Measurements from ENCODE around the gene TRPC3. TPM values are rescaled to one million over a fixed set of nuclear protein-coding genes. Genes with fewer than 3 reads are reported as not detected.

The TRPC3 gene
- total RNA-seq, 1 donor: under 0.01 TPM

DNA sequence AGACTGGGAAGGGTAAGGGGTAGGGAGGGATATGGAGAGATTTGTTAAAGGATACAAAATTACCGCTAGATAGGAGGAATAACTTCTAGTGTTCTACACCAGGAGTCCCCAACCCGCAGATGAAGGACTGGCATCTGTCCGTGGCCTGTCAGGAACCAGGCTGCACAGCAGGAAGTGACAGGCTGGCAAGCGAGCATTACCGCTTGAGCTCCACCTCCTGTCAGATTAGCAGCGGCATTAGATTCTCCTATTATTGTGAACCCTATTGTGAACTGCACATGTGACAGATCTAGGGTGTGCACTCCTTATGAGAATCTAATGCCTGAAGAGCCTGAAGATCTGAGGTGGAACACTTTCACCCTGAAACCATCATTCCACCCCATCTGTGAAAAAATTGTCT lies 53.7 kb downstream of the TRPC3 start:
- DNase-seq (ENCODE audit: insufficient read length, low spot score, missing footprints): no peak
- Histone ChIP-seq H3K36me3 (ENCODE audit: insufficient read depth, low read length) (no peaks in the 10 kb centered on the region), H3K4me1 (ENCODE audit: insufficient read depth, low read length) (no peaks in the 10 kb centered on the region), H3K9me3 (ENCODE audit: low read depth, low read length) (no peaks in the 10 kb centered on the region), H3K4me3 (ENCODE audit: insufficient read depth, low read length) (no peak overlapping the region), H3K27ac (ENCODE audit: low read depth, low read length) (no peak overlapping the region), H3K4me2 (ENCODE audit: insufficient read depth, low read length) (no peak overlapping the region), H3K79me2 (ENCODE audit: insufficient read depth, low read length) (no peaks in the 10 kb centered on the region), H3K27me3 (ENCODE audit: insufficient read depth, low read length) (no peaks in the 10 kb centered on the region), H2AFZ (ENCODE audit: low read length) (no peak overlapping the region), H4K20me1 (ENCODE audit: insufficient read depth, low read length) (no peaks in the 10 kb centered on the region)
- TF ChIP-seq, protein P1, sequence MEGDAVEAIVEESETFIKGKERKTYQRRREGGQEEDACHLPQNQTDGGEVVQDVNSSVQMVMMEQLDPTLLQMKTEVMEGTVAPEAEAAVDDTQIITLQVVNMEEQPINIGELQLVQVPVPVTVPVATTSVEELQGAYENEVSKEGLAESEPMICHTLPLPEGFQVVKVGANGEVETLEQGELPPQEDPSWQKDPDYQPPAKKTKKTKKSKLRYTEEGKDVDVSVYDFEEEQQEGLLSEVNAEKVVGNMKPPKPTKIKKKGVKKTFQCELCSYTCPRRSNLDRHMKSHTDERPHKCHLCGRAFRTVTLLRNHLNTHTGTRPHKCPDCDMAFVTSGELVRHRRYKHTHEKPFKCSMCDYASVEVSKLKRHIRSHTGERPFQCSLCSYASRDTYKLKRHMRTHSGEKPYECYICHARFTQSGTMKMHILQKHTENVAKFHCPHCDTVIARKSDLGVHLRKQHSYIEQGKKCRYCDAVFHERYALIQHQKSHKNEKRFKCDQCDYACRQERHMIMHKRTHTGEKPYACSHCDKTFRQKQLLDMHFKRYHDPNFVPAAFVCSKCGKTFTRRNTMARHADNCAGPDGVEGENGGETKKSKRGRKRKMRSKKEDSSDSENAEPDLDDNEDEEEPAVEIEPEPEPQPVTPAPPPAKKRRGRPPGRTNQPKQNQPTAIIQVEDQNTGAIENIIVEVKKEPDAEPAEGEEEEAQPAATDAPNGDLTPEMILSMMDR (IDR thresholded peaks at IDR 0.05; ENCODE audit: extremely low read depth, low read depth, low read length): no peak

DNA sequence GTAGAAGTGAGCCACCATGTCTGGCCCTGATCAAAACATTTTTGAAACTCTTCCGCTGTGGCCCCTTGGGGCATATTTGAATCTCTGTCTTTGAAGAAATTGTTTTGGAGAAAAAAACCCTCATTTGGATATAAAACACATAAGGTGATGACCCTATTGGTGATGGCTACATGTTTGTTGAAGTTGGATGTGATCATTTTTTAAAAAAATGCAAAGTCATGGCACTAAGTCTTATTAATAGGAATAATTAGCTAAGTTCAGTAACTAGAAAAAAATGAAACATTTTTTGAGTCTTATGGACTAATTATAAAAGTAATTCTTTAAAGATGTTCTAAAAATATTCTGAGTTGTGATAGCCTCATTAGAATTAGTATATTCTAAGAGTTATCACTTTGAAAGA lies 63.7 kb downstream of the TRPC3 start:
- Histone ChIP-seq H3K27ac (ENCODE audit: low read depth, low read length) (no peak overlapping the region), H3K27me3 (ENCODE audit: insufficient read depth, low read length) (peaks cover 2% of the 10 kb centered on the region), H4K20me1 (ENCODE audit: insufficient read depth, low read length) (no peaks in the 10 kb centered on the region), H3K4me1 (ENCODE audit: insufficient read depth, low read length) (no peaks in the 10 kb centered on the region), H3K36me3 (ENCODE audit: insufficient read depth, low read length) (no peaks in the 10 kb centered on the region), H3K4me3 (ENCODE audit: insufficient read depth, low read length) (no peak overlapping the region), H3K4me2 (ENCODE audit: insufficient read depth, low read length) (no peak overlapping the region), H3K9me3 (ENCODE audit: low read depth, low read length) (no peaks in the 10 kb centered on the region), H3K79me2 (ENCODE audit: insufficient read depth, low read length) (no peaks in the 10 kb centered on the region), H2AFZ (ENCODE audit: low read length) (no peak overlapping the region)
- TF ChIP-seq, protein P1 (IDR thresholded peaks at IDR 0.05; ENCODE audit: extremely low read depth, low read depth, low read length): no peak
- DNase-seq (ENCODE audit: insufficient read length, low spot score, missing footprints): no peak

DNA sequence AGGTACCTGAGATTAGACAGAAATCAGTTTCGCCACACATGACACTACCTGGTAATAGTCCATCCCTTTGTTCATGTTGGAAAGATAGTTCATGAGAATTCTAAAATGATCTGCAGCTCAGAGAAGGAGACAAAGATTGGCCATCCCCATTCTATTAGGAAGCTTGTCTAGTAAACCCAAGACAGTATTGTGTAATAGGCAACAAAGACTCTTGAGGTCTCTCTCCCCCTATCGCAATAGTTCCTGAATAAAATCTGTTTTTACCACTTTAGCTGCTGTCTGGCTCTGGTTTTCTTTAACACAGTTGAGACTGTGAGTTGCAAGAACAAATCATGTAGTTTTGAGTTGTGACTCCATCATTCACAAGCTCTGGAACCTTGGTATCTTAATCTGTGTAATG lies 66.7 kb downstream of the TRPC3 start:
- no peak overlapping the region for H3K4me3 ChIP-seq (ENCODE audit: insufficient read depth, low read length)
- peaks cover 5% of the 10 kb centered on the region for H3K27me3 ChIP-seq (ENCODE audit: insufficient read depth, low read length)
- H3K4me1 ChIP-seq (ENCODE audit: insufficient read depth, low read length): no peaks in the 10 kb centered on the region
- H3K9me3 ChIP-seq (ENCODE audit: low read depth, low read length): no peaks in the 10 kb centered on the region
- no peaks in the 10 kb centered on the region for H4K20me1 ChIP-seq (ENCODE audit: insufficient read depth, low read length)
- H3K27ac ChIP-seq (ENCODE audit: low read depth, low read length): no peak overlapping the region
- TF ChIP-seq, protein P1 (IDR thresholded peaks at IDR 0.05; ENCODE audit: extremely low read depth, low read depth, low read length): no peak
- H2AFZ ChIP-seq (ENCODE audit: low read length): no peak overlapping the region
- H3K4me2 ChIP-seq (ENCODE audit: insufficient read depth, low read length): no peak overlapping the region
- no peak for DNase-seq (ENCODE audit: insufficient read length, low spot score, missing footprints)
- no peaks in the 10 kb centered on the region for H3K79me2 ChIP-seq (ENCODE audit: insufficient read depth, low read length)
- H3K36me3 ChIP-seq (ENCODE audit: insufficient read depth, low read length): no peaks in the 10 kb centered on the region

DNA sequence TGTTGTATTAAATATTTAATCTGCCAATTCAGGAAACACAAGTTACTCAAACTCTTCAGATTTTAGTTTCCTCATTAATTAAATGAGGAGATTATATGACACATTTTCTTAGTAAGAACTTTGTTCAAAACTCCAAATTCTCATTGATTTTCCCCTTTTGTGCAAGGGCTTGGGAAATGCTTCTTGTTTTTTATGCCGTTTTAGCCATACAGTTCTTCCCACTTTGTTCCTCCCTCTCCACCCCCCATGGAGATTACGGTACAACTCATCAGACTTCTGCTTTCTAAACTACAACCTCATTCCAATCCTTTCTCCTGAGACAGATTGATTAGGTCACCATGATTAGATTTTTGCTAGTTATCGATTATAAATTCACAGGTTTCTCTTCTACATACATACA lies 70.7 kb downstream of the TRPC3 start:
- no peak overlapping the region for H3K27ac ChIP-seq (ENCODE audit: low read depth, low read length)
- H3K36me3 ChIP-seq (ENCODE audit: insufficient read depth, low read length): no peaks in the 10 kb centered on the region
- H3K4me2 ChIP-seq (ENCODE audit: insufficient read depth, low read length): no peak overlapping the region
- H3K4me3 ChIP-seq (ENCODE audit: insufficient read depth, low read length): no peak overlapping the region
- H2AFZ ChIP-seq (ENCODE audit: low read length): no peak overlapping the region
- no peaks in the 10 kb centered on the region for H3K4me1 ChIP-seq (ENCODE audit: insufficient read depth, low read length)
- no peaks in the 10 kb centered on the region for H3K9me3 ChIP-seq (ENCODE audit: low read depth, low read length)
- TF ChIP-seq, protein P1 (IDR thresholded peaks at IDR 0.05; ENCODE audit: extremely low read depth, low read depth, low read length): no peak
- H3K79me2 ChIP-seq (ENCODE audit: insufficient read depth, low read length): no peaks in the 10 kb centered on the region
- no peaks in the 10 kb centered on the region for H4K20me1 ChIP-seq (ENCODE audit: insufficient read depth, low read length)
- H3K27me3 ChIP-seq (ENCODE audit: insufficient read depth, low read length): peaks cover 5% of the 10 kb centered on the region
- no peak for DNase-seq (ENCODE audit: insufficient read length, low spot score, missing footprints)
